Keratinocyte (primary cell): Measurements from ENCODE around the gene RGS6. TPM values are rescaled to one million over a fixed set of nuclear protein-coding genes. Genes with fewer than 3 reads are reported as not detected.

Experiments
- DNase-seq: peaks from one replicate; pipeline ENCODE4 v3.0.0-alpha.2; 2011; ENCODE audit warnings: low read depth, missing footprints, low spot score
- FAIRE-seq: peaks from 2 replicates; lab custom pipeline; 2011; peaks lifted over from hg19 to GRCh38; lab: Jason Lieb, UNC
- H2AFZ ChIP-seq: 2 replicates; pipeline ENCODE4 v1.6.0; 2012; ENCODE audit warnings: low read length, control low read depth, inconsistent platforms; ENCODE audit not compliant: control insufficient read depth
- H3K27ac ChIP-seq: 2 replicates; pipeline ENCODE4 v1.5.1; 2011; ENCODE audit warnings: low read length; ENCODE audit not compliant: control insufficient read depth, insufficient read depth
- H3K27me3 ChIP-seq: 3 replicates; pipeline ENCODE4 v1.6.0; 2011; ENCODE audit warnings: low read length; ENCODE audit not compliant: control insufficient read depth, insufficient read depth; ENCODE audit errors: extremely low read depth
- H3K36me3 ChIP-seq, 2 experiments: 2 replicates in 1 of 2; 3 replicates in 1 of 2; pipeline ENCODE4 v1.5.1; 2011; ENCODE audit warnings: low read length in 2 of 2, mild to moderate bottlenecking in 1 of 2; ENCODE audit not compliant: control insufficient read depth in 2 of 2, insufficient read depth in 2 of 2; ENCODE audit errors: extremely low read depth in 1 of 2
- H3K4me1 ChIP-seq: 3 replicates; pipeline ENCODE4 v1.5.1; 2011; ENCODE audit warnings: low read length; ENCODE audit not compliant: control insufficient read depth, insufficient read depth; ENCODE audit errors: extremely low read depth
- H3K4me2 ChIP-seq: 3 replicates; pipeline ENCODE4 v1.6.0; 2011; ENCODE audit warnings: low read depth, low read length; ENCODE audit not compliant: control insufficient read depth, insufficient read depth; ENCODE audit errors: extremely low read depth
- H3K4me3 ChIP-seq, 3 experiments: fragments of 200-600 bp in 1 of 3; sonication (generic) in 1 of 3; 2 replicates in 2 of 3; 3 replicates in 1 of 3; pipeline ENCODE4 v1.5.1; 2011 to 2016; ENCODE audit warnings: low read length in 3 of 3, mild to moderate bottlenecking in 3 of 3, control low read depth in 2 of 3, inconsistent platforms in 1 of 3, low read depth in 1 of 3, mixed read lengths in 1 of 3, mixed run types in 1 of 3, moderate library complexity in 1 of 3; ENCODE audit not compliant: control insufficient read depth in 2 of 3, insufficient read depth in 2 of 3; ENCODE audit errors: extremely low read depth in 1 of 3
- H3K79me2 ChIP-seq: 2 replicates; pipeline ENCODE4 v1.6.0; 2012; ENCODE audit warnings: low read length; ENCODE audit not compliant: control insufficient read depth, insufficient read depth
- H3K9ac ChIP-seq: 3 replicates; pipeline ENCODE4 v1.6.0; 2011; ENCODE audit warnings: low read length; ENCODE audit not compliant: control insufficient read depth, insufficient read depth; ENCODE audit errors: extremely low read depth
- H3K9me1 ChIP-seq: 3 replicates; pipeline ENCODE4 v1.6.0; 2011; ENCODE audit warnings: low read length; ENCODE audit not compliant: control insufficient read depth, insufficient read depth; ENCODE audit errors: extremely low read depth
- H3K9me3 ChIP-seq: 2 replicates; pipeline ENCODE4 v1.5.1; 2012; ENCODE audit warnings: low read depth, low read length; ENCODE audit not compliant: control insufficient read depth
- H4K20me1 ChIP-seq: 3 replicates; pipeline ENCODE4 v1.6.0; 2011; ENCODE audit warnings: low read length; ENCODE audit not compliant: control insufficient read depth, insufficient read depth; ENCODE audit errors: extremely low read depth
- CTCF ChIP-seq, 3 experiments: IDR thresholded peaks in 1 of 3; conservative IDR thresholded peaks in 1 of 3; optimal IDR thresholded peaks in 1 of 3; 2 replicates in 2 of 3; 3 replicates in 1 of 3; pipeline versions ENCODE3 to v1.5.1; 2011; ENCODE audit warnings: low read length in 3 of 3, mild to moderate bottlenecking in 3 of 3, moderate library complexity in 2 of 3, control low read depth in 1 of 3, inconsistent platforms in 1 of 3; ENCODE audit not compliant: insufficient read depth in 2 of 3; ENCODE audit errors: extremely low read depth in 1 of 3
- EZH2 ChIP-seq: IDR thresholded peaks from one replicate; pipeline ENCODE4 v1.6.1; 2012; ENCODE audit warnings: inconsistent platforms, mild to moderate bottlenecking, low read length, moderate library complexity
- dilution Hi-C: fragments of 300-500 bp; cut with MboI; formaldehyde crosslinking; loops from one replicate; pipeline ENCODE4 v1.7.0; 2020; ENCODE audit warnings: low sequenced_read_pairs; ENCODE audit not compliant: extremely low pct_ligation_motif_present
- polyA plus RNA-seq, 5 experiments: library from polyadenylated mRNA; depleted of rRNA in 3 of 5; stranded (reverse) in 3 of 5; stranded (forward) in 1 of 5; unstranded in 1 of 5; fragments of >200 nt; gene quantifications; 1 replicate in 1 of 5; 2 replicates in 3 of 5; 3 replicates in 1 of 5; pipeline versions ENCODE4 v1.2.1 to v1.2.3, GENCODE V29; 2011 to 2012; ENCODE audit warnings: missing spikeins in 2 of 5, low read depth in 1 of 5, low replicate concordance in 1 of 5

The RGS6 gene
- polyA plus RNA-seq, 1 donor (not counting 4 experiments of a cell fraction or from before 2014, with no cell fraction given) = not detected

GRCh38 chr14:72243309-72244293 lies 311.4 kb downstream of the RGS6 start:
- H3K4me3 ChIP-seq = no peak overlapping the region
- no peak overlapping the region for H3K4me2 ChIP-seq
- DNase-seq (no peak), FAIRE-seq (no peak)
- no peaks in the 10 kb centered on the region for H3K27me3 ChIP-seq
- H3K9me1 ChIP-seq = no peaks in the 10 kb centered on the region
- no peaks in the 10 kb centered on the region for H3K4me1 ChIP-seq
- H3K27ac ChIP-seq = no peak overlapping the region
- no peaks in the 10 kb centered on the region for H3K9me3 ChIP-seq
- H4K20me1 ChIP-seq = no peaks in the 10 kb centered on the region
- H3K79me2 ChIP-seq = no peaks in the 10 kb centered on the region
- no peak overlapping the region for H2AFZ ChIP-seq
- no peak overlapping the region for H3K9ac ChIP-seq
- TF ChIP-seq EZH2 (no peak), CTCF (optimal IDR thresholded peaks at IDR 0.05 in 1 of 3, IDR thresholded peaks at IDR 0.05 in 1 of 3, conservative IDR thresholded peaks at IDR 0.05 in 1 of 3; ENCODE audit: extremely low read depth in 1 of 3, insufficient read depth in 2 of 3, low read length in 3 of 3) (no peak)
- no peaks in the 10 kb centered on the region for H3K36me3 ChIP-seq
- dilution Hi-C loops = no loop called here

GRCh38 chr14:72247896-72248465 lies 315.8 kb downstream of the RGS6 start:
- H3K4me1 ChIP-seq = no peaks in the 10 kb centered on the region
- no peak for DNase-seq
- H4K20me1 ChIP-seq = no peaks in the 10 kb centered on the region
- H3K9me3 ChIP-seq = no peaks in the 10 kb centered on the region
- dilution Hi-C loops = no loop called here
- H3K4me3 ChIP-seq = no peak overlapping the region
- no peak overlapping the region for H3K27ac ChIP-seq
- no peak for TF ChIP-seq EZH2
- no peak for TF ChIP-seq CTCF (optimal IDR thresholded peaks at IDR 0.05 in 1 of 3, IDR thresholded peaks at IDR 0.05 in 1 of 3, conservative IDR thresholded peaks at IDR 0.05 in 1 of 3; ENCODE audit: extremely low read depth in 1 of 3, insufficient read depth in 2 of 3, low read length in 3 of 3)
- no peaks in the 10 kb centered on the region for H3K27me3 ChIP-seq
- H3K9ac ChIP-seq = no peak overlapping the region
- H2AFZ ChIP-seq = no peak overlapping the region
- H3K4me2 ChIP-seq = no peak overlapping the region
- no peaks in the 10 kb centered on the region for H3K36me3 ChIP-seq
- no peaks in the 10 kb centered on the region for H3K79me2 ChIP-seq
- FAIRE-seq = no peak
- no peaks in the 10 kb centered on the region for H3K9me1 ChIP-seq
